ENCODE results near the gene PNMA6E.

DNA sequence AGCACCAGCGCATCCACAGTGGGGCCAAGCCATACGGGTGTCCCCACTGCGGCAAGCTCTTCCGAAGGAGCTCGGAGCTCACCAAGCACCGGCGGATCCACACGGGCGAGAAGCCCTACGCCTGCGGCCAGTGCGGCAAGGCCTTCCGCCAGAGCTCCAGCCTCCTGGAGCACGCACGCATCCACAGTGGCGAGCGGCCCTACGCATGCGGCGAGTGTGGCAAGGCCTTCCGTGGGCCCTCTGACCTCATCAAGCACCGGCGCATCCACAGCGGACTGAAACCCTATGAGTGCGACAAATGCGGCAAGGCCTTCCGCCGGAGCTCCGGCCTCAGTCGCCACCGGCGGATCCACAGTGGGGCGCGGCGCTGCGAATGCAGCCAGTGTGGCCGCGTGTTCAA is 53.6 kb downstream of the PNMA6E start:
- TF ChIP-seq GATA2 (IDR thresholded peaks at IDR 0.05; ENCODE audit: low read depth, low read length): no peak
- TF ChIP-seq GATA3 (IDR thresholded peaks at IDR 0.05; ENCODE audit: low read depth, low read length): no peak

All from SH-SY5Y (cell line).